HG03439 (cell line): ENCODE measurements around the gene TYMP.

Source experiments
- ATAC-seq: cut with Tn5 transposase; IDR thresholded peaks from one replicate; pipeline ENCODE4 v1.9.1; 2021; ENCODE audit warnings: mild to moderate bottlenecking, moderate library complexity; ENCODE audit not compliant: unreplicated experiment

Gene TYMP

DNA sequence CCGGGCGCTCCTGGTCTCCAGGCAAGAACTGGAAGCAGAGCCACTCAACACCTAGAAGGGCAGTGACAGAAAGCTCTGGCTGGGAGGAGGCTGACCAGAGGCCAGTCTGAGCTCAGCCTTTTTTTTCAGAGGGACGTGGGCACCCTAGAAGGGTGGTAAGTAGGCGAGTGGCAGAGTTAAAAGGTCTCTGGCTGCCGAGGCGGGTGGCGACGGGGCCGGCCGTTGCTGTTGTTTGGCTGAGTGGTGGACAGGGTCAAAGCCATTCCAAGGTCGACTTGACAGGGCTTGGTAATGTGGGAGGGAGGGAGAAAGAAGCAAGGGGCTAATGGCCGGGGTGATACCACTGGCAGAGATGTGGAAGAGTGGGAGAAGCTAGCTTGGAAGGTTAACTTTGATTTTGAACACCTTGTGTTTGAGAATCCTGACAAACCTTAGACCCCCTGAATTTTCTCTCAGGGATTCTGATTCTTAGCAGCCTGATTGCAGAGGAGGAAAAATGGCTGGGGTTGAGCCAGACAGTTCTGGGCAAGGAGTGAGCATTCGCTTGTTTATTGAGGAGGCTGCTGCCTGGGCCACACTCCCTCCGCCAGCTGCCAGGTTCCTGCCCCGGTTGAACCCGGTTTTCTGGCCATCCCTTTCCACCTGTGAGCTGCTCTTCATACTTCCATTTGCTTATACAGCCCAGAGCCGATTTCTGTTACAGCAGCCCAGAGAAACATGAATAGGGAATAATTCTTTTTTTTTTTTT lies 33.8 kb upstream of the TYMP start:
- ATAC-seq, result no peak

GRCh38 chr22:50562523-50563412 lies 33.0 kb upstream of the TYMP start, which contains the start of gene SYCE3:
TSS of gene SYCE3 (minus strand) at chr22:50562919. CDS start at chr22:50556405, 6,514 bp downstream.
- peak; percentile 95 for ATAC-seq

- ATAC-seq, result no peak
Measured at GRCh38 chr22:50561401-50562358, 31.9 kb upstream of the TYMP start.

- no peak for ATAC-seq
Measured at GRCh38 chr22:50560034-50560433, 30.2 kb upstream of the TYMP start.

GRCh38 chr22:50556703-50557102 lies 26.9 kb upstream of the TYMP start:
- ATAC-seq, result no peak

GRCh38 chr22:50553310-50553709 lies 23.5 kb upstream of the TYMP start:
- ATAC-seq, result no peak

DNA sequence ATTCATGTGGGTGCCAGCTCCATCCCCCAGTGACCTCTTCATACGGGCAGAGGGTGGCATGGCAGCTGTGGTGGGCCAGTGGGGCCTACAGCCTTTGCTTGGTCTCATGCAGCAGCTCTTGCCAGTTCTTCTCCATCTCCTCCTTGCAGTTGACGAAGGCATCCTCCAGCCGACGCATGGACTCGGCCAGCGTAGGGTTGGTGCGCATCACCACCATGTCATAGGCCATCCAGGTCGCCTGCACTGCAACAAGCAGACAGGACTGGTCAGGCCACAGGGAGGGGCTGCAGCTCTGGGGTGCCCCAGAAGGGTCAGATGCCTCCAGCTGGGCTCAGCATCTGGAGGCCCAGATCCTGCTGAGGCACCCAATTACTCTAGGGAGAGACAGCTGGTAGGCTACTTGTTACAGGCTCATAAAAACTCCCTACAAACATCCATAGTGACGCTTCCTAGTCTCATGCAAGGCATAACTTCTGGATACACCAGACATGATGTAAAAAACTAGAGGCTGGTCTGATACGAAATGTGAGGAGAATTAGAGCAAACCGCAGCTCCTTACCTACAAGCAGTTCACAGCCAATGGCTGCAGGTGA lies 21.4 kb upstream of the TYMP start:
- no peak for ATAC-seq

- no peak for ATAC-seq
Measured at GRCh38 chr22:50550395-50550794, 20.6 kb upstream of the TYMP start.

DNA sequence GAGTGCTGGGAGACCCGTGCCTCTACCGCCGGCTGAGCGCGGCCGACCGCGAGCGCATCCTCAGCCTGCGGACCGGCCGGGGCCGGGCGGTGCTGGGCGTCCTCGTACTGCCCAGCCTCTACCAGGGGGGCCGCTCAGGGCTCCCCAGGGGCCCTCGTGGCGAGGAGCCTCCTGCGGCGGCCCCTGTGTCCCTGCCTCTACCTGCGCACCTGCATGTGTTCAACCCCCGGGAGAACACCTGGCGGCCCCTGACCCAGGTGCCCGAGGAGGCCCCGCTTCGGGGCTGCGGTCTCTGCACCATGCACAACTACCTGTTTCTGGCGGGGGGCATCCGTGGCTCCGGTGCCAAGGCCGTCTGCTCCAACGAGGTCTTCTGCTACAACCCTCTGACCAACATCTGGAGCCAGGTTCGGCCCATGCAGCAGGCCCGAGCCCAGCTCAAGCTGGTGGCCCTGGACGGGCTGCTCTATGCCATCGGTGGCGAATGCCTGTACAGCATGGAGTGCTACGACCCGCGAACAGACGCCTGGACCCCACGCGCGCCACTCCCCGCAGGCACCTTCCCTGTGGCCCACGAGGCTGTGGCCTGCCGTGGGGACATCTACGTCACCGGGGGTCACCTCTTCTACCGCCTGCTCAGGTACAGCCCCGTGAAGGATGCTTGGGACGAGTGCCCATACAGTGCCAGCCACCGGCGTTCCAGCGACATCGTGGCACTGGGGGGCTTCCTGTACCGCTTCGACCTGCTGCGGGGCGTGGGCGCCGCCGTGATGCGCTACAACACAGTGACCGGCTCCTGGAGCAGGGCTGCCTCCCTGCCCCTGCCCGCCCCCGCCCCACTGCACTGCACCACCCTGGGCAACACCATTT lies 19.3 kb upstream of the TYMP start:
- ATAC-seq, result no peak

DNA sequence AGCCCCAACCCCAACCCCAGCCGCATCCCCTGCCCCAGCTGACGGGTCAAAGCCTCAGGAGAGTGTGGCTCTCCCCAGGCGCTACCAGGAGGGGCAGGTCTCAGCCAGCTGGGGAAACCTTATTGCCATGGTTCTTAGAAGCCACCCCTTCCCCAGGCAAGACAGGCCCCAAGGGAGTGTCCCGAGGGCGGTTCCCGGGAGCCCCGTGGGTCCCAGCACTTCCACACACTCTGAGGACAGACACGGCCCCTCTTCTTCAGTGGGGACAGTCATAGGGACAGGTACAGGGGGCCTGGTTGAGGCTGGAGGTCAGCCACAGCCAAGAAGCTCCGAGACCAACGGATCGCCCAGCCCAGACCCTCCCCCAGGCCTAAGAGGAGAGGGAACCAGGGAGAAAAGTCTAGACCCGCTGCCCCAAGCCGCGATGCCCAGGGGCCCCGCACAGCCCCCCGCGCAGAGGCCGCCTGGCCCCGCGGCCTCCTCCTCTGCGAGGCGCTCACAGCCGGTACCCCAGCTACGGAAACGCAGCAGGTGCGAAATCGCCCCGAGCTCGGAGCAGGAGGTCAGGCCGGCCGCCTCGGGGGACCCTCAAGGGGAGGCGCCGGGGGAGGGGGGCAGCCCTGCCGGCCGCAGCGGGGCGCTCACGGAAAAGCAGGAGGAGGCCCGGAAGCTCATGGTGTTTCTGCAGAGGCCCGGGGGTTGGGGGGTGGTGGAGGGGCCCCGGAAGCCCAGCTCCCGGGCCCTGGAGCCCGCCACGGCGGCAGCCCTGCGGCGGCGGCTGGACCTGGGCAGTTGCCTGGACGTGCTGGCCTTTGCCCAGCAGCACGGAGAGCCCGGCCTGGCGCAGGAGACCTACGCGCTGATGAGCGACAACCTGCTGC lies 18.5 kb upstream of the TYMP start:
- no peak for ATAC-seq

GRCh38 chr22:50547263-50547985 lies 17.6 kb upstream of the TYMP start:
- ATAC-seq, result no peak

DNA sequence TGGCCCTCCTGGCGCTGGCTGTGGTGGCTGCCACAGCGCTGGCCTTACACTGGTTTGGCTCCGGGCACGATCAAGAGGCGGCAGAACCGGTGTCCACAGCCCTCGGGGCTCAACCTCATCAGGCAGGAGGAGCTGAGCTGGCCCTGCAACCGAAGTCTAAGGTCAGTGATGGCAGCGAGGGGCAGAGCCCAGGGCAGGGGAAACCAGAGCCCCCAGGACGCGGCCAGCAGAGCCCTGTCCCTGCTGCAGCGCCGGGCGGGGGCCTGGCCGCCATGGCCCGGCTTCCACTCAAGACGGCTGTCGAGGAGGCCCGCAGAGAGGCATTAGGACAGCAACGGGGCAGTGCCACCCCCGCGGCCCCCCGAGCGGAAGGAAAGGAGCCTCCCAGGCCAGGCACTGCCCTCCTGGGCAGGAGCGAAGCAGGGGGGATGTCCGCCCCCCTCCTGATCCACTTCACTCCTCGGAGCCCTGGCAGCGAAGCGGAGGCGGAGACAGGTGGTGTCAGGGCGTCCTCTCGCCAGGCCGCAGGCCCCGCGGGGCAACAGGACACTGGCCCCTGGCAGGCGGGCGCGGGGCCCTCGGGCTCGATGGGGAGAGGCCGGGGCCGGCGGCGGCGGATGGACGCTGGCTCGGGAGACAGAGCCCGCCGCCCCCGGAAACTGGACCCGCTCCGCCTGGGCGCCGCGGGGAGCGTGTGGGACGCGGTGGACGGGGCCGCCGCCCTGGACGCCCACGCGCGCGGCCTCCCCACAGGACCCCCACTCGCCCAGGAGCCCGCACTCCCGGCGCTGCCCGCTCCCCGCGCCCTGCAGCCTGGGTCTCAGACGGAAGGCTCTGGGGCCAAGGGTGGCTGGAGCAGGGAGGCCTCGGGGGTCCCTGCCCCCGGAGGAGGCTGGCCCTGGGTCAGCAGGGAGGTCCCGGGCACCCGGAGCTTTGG lies 16.8 kb upstream of the TYMP start:
- no peak for ATAC-seq

DNA sequence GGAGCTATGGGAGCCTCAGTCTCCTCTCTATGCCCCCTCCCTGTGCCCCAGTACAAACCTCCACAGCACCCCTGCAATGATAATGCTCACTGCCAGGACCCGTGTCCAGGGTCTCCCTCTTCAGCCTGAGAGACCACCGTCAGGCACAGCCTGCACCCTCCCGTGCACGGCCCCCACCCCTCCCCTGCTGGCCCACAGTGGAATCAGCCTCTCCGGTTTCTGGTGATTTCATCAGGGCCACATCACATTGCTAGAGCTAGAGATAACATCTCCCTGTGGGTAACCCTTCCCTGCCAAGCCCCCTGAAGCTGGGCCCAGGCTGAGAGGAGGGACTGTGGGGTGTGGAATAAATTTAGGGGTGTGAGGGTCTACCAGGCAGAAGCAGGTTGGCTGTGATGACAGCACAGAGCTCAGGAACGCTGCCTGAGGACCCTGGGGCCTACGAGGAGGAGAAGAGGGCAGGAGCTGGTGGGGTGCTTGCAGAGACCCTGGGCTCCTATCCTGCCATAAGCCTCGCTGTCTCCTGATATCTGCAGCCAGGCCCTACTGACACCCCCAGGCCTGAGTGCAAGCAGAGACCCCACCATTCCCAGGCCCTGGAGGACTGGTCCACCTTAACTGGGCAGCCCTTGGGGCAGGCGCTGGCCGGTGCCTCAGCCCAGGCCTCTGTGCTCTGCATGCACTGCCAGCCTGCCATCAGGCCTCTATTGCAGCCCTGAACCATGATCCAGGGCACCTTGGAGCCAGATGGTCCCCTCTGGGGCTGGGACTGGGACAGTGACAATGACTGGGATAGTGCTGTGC lies 15.9 kb upstream of the TYMP start, which contains the start of gene KLHDC7B:
Gene KLHDC7B (plus strand): TSS at position 378 of the 804 bp plus-strand sequence. CDS start 345 bp downstream, at position 723.
- no peak for ATAC-seq

GRCh38 chr22:50544746-50545253 lies 15.0 kb upstream of the TYMP start:
- no peak for ATAC-seq

GRCh38 chr22:50544078-50544745 lies 14.4 kb upstream of the TYMP start:
- no peak for ATAC-seq
